GM12865 (cell line): Measurements from ENCODE around the gene TTLL5.
"Not testable (repeated sequence)": the region's sequence is repeated elsewhere in the genome, so short reads cannot be mapped to it uniquely, and the experiment has no call there.

Experiments
- DNase-seq: peaks from one replicate; pipeline ENCODE4 v3.0.0; 2010; ENCODE audit warnings: low read depth
- H3K4me3 ChIP-seq: 2 replicates; pipeline ENCODE4 v1.5.1; 2011; ENCODE audit warnings: mild to moderate bottlenecking, low read depth, low read length, control low read depth
- CTCF ChIP-seq: IDR thresholded peaks from 2 replicates; pipeline ENCODE4 v1.5.1; 2011; ENCODE audit warnings: low read length, control low read depth, low read depth, inconsistent platforms; ENCODE audit not compliant: insufficient read depth; ENCODE audit errors: missing control alignments

The TTLL5 gene

GRCh38 chr14:75840911-75841310, 179.9 kb downstream of the TTLL5 start:
- TF ChIP-seq CTCF: no peak
- no peak overlapping the region for H3K4me3 ChIP-seq
- no peak for DNase-seq

GRCh38 chr14:75842551-75842950, 181.5 kb downstream of the TTLL5 start:
- no peak for TF ChIP-seq CTCF
- no peak for DNase-seq
- H3K4me3 ChIP-seq: no peak overlapping the region

- no peak overlapping the region for H3K4me3 ChIP-seq
- DNase-seq: no peak
- TF ChIP-seq CTCF: no peak
Measured at GRCh38 chr14:75844486-75844885, 183.4 kb downstream of the TTLL5 start.

- TF ChIP-seq CTCF: no peak
- DNase-seq: no peak
- H3K4me3 ChIP-seq: no peak overlapping the region
Measured at GRCh38 chr14:75845136-75845804, 184.2 kb downstream of the TTLL5 start.

GRCh38 chr14:75846694-75847093, 185.6 kb downstream of the TTLL5 start:
- H3K4me3 ChIP-seq, DNase-seq: not testable (repeated sequence)

- no peak for TF ChIP-seq CTCF
- DNase-seq: no peak
- no peak overlapping the region for H3K4me3 ChIP-seq
Measured at GRCh38 chr14:75847584-75847983, 186.5 kb downstream of the TTLL5 start.

GRCh38 chr14:75848167-75848913, 187.3 kb downstream of the TTLL5 start:
- no peak overlapping the region for H3K4me3 ChIP-seq
- TF ChIP-seq CTCF: no peak
- no peak for DNase-seq
